Stimulated activated CD8-positive, alpha-beta memory T cell treated with anti-CD3 and anti-CD28 coated beads, Interleukin-7, amount 100 ng/mL, for 4 hours (primary cell): ENCODE results near the gene DEPDC7.
A peak's percentile ranks its signal among the peaks of the same experiment; 100 is the strongest.
"Not testable (repeated sequence)": the region's sequence is repeated elsewhere in the genome, so short reads cannot be mapped to it uniquely, and the experiment has no call there.

ENCODE experiments used
- DNase-seq, 2 donors: peaks; one replicate each; pipeline ENCODE4 v3.0.0-alpha.2; 2020; ENCODE audit warnings: low read depth in 2 of 2

Gene DEPDC7

DNA sequence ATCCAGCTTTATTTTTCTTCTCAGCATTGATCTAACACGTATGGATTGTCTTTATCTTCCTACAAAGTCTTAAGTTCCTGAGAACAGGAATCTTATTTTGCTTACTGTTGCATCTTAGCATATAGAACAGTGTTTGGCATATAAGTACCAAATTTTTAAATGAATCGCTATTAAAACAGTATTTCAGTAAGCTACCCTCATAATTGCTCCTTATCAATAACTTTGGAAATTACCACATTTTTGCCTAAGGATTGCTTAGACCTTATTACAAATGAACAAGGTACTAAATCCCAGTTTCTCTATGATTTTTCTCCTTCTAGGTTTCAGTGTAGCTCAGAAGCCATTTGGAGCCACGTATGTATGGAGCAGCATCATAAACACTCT lies 9.7 kb downstream of the DEPDC7 start:
- DNase-seq: no peak

GRCh38 chr11:33027233-33027632 lies 11.6 kb downstream of the DEPDC7 start:
- DNase-seq: no peak

DNA sequence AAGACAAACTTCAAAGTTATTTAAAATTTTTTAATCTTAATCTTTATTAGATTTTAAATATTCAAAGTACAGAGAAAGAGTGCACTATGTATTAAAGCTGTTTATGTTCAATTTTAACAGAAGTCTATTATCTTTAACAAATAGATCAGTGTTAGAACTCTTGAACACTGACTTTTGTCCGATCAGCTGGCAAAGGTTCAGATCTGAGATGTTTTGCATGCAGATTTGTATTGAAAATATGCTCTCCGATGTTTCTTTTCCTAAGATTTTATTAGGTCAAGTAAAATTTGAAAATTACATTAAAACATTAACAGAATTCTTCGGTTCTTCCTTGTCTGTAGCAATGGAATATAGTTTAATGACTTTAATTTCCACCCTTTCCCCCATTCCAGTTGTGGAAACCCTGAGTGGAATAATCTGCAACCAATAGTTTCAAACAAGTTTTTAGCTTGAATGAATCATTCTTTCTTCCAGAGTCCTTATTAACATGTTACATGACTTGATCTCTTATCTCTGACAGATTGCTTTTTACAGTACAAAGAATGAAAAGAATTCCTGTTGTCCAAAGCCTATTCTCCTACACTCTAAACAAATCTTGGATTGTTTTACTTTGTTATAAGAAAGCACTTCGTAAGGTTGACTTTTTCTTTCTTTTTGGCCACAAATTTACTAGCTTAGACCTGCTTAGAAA lies 12.3 kb downstream of the DEPDC7 start:
- no peak for DNase-seq

DNA sequence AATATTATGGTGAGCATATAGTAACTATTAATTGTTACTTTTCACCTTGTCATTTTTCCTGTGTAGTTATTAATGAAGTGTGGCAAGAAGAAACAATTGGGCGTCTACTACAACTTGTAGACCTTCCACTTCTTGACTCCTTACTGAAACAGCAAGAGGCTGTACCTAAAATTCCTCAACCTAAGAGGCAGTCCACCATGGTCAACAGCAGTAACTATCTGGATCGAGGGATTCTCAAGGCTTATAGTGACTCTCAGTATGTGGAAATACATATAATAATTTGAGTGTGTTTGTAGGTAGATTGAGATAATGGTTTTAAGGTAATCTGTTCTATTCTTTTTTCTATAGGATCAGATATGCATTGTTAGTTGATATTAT lies 12.8 kb downstream of the DEPDC7 start:
- no peak for DNase-seq

DNA sequence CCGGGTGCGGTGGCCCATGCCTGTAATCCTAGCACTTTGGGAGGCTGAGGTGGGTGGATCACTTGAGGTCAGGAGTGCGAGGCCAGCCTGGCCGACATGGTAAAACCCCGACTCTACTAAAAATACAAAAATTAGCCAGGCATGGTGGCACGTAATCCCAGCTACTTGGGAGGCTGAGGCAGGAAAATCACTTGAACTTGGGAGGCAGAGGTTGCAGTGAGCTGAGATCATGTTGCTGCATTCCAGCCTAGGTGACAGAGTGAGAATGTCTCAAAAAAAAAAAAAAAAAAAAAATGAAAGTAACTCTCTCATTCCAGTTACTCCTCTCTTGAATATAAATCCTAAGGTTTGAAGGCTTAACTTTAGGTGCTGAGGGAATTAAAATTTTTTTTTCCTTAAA lies 13.5 kb downstream of the DEPDC7 start:
- DNase-seq: not testable (repeated sequence)

GRCh38 chr11:33033493-33033892 lies 17.8 kb downstream of the DEPDC7 start:
- no peak for DNase-seq

DNA sequence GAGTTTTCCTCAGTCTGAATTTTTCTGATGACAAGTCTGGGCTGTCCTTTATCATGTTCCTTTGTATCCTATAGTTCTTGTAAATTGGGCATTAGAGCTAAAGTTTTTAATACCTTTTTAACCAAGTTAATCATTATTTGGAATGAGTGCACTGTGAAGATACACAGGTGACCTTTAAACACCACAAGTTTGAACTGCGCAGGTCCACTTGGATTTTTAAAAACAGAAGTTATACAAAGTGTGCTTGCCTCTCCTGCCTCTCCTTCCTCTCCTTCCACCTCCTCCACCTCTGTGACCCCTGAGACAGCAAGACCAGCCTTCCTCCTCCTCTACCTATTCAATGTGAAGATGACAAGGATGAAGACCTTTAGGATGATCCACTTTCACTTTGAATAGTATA lies 19.3 kb downstream of the DEPDC7 start:
- no peak for DNase-seq

GRCh38 chr11:33039274-33040032 lies 23.8 kb downstream of the DEPDC7 start, which contains the start of gene TCP11L1:
Gene TCP11L1, plus strand, starts transcription at chr11:33039572. Its CDS starts 4,202 bp downstream, at chr11:33043774.
- peak; percentile 66 to 78 for DNase-seq

- DNase-seq: no peak
These were observed 24.6 kb downstream of the DEPDC7 start for GRCh38 chr11:33040033-33040861.

DNA sequence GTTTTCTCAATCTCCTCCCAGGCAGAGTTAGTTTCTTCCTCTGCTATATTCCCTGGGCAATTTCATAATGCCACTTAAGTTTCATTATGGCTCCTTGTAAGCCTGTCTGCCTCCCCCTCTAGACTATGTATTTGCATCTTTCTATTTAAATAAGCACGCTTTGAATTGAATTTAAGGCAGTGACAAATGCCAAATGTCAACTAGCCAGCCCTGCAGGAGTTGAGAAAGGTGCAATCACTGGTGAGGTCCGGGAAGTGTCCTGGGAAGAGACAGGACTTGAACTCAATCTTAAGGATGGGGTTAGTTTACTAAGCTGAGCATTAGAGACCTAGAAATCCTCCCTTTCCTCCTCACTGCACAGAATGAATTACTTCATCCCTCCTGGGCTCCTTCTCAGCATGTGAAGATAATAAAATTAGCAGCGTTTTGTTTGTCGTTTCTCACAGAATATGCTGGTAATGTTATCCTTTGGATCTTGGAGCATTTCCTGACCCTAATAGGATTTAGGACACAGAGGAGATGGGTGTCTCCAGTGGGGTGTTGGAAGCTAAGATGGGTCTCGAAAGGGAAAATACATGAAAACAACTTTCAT lies 25.3 kb downstream of the DEPDC7 start:
- DNase-seq: no peak

GRCh38 chr11:33043221-33043830 lies 27.6 kb downstream of the DEPDC7 start:
- no peak for DNase-seq

GRCh38 chr11:33044285-33044756 lies 28.6 kb downstream of the DEPDC7 start:
- DNase-seq: no peak

DNA sequence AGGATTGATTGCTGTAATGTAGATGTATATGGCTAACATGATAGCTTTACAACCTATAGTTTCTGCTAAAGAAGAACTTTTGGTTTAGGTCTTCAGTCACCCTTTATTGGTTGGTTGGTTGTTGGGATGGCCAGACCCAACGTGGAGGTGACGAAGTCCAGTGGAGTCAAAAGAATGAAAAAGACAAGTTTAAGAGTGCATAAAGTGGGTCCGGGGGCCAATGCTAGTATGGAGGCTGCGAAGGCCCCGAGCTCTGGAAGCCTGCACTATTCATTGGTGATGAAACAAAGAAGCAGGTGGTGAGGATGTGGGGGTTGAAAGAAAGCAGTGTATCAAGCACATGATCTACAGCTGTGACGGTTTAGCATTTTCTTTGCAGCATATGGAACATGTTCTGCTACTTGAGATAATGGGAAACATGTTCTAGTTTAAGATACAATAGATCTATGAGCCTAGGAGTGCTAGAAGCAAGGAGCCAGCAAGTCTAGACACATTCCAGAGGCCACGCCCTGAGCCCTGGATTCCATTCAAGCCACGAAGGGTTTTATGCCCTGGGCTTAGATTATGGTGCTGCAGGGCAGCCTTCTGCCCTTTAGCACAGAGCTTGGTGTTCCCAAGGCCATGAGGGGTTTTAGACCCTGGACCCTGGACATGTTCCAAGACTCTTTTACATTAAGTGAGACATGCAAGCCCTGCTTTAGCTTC lies 30.0 kb downstream of the DEPDC7 start:
- DNase-seq: no peak

DNA sequence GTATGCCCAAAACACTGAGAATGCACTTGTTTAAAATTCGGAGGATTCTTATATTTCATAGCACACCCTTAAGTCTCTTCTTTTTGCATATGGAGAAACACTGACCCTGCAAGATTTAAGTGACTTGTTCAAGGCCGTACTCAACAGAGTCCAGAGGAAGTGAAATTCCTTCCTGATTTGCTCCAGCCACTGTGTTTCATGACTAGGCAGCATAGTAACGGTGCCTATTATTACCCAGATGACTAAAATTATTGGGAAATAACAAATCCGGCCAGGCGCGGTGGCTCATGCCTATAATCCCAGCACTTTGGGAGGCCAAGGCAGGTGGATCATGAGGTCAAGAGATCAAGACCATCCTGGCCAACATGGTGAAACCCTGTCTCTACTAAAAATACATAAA lies 33.0 kb downstream of the DEPDC7 start:
- DNase-seq: not testable (repeated sequence)

DNA sequence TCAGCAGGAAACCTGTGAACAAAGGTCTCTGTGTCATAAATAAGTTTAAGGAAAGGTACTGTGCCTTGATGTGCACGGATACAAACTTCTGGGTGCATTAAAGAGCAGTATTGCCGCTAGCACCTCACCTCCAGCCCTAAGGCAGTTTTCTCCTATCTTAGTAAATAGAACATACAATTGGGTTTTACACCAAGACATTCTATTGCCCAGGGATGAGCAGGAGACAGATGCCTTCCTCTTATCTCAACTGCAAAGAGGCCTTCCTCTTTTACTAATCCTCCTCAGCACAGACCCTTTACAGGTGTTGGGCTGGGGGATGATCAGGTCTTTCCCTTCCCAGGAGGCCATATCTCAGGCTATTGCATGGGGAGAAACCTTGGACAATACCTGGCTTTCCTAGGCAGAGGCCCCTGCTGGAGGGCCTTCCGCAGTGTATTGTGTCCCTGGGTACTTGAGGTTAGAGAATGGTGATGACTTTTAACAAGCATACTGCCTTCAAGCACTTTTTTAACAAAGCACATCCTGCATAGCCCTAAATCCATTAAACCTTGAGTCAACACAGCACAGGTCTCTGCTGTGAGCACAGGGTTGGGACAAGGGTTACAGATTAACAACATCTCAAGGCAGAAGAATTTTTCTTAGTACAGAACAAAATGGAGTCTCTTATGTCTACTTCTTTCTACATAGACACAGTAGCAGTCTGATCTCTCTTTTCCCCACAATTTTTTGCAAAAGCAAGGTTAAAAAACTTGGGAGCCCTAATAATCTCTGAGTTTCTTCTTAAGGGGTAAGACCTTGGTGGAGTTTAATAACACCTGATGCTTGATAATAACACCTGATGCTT lies 34.1 kb downstream of the DEPDC7 start:
- DNase-seq: not testable (repeated sequence)

- no peak for DNase-seq
These were observed 36.6 kb downstream of the DEPDC7 start for GRCh38 chr11:33052231-33052630.

- DNase-seq: no peak
These were observed 39.7 kb downstream of the DEPDC7 start for GRCh38 chr11:33055375-33055774.

- no peak for DNase-seq
These were observed 41.6 kb downstream of the DEPDC7 start for GRCh38 chr11:33057284-33057683.

DNA sequence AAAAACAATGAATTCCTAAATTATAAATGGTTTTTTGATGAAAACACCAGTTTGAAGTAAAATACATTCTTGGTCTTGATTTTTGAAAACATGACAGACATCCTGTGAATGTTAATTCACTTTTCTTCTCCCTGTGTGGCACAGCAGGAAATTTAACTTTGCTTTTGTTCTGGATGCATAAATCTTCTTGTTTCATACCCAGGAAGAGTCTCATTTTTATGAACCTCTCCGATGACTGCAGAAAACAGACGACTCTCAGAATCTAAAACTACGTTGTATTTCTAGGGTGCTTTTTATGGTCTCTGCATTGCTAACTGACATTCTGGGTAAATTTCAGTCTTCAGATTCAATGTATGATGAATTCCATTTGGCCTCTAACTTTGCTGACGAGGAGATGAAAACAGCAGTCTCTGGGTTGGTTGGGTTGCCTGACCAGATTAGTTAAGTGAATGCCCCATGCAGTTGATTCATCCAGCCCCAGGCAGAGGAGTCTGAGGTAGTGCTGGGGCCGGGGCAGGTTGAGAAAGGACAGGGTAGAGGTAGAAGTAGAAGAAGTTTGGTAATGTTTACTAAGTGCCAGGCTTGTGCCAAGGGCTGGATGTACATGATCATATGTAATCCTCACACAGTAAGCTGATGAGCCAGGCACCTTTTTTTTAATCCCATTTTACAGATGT lies 43.8 kb downstream of the DEPDC7 start:
- DNase-seq: no peak
